ENCODE results near the gene KCNK6. TPM values are rescaled to one million over a fixed set of nuclear protein-coding genes. Genes with fewer than 3 reads are reported as not detected.

Gene KCNK6
- total RNA-seq, 1 experiment from 2014 or later, result 6.5 TPM

DNA sequence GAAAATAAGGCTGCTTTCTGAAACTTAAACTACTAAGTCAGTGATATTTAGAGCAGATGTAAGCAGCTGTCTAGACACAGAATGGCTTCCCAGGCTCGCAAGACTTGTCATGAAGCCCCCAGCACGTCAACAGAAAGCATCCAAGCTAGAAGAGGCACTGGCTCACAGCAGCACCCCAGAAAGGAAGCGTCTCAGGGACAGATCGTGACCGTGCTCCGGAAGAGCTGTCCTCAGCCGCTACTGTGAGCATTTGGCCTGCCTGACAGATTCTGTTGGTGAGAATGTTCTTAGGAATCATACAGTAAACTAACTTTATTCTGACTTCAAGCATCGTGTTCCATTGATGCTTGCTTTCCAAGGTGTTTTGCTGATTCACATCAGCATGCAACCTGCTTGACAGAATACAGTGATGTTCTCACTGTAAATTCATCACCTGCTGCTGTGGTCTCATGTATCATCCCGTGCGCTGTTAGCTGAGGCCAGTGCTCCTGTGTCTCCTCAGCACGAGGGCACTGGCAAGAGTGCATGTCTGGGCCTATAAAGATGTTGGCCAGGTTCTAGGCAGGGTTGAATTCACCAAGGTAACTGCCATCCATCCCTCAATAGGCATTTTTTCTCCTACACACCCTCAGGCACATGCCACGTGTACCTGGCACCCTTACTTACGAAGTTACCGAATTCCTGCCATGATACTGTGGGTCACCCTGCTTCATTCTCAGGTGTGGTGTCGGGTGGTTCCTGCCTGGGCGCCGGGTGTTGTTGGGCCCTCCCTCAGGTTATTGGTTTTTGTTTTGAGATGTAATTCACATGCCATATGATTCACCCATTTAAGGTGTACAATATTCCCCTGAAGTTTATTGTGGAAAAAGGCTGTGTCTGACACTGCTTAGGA, 39.4 kb upstream of the KCNK6 start:
- Mint-ChIP-seq H3K27me3 (ENCODE audit: low read depth) (no peaks in the 10 kb centered on the region), H3K36me3 (ENCODE audit: insufficient read depth in 1 of 3, low read depth in 3 of 3) (peaks cover 9 to 34% (median 27%) of the 10 kb centered on the region in 3 experiments; a peak in 6 of 7 replicates), H3K27ac (peak overlapping the region; percentile 52 to 80 (median 63); a peak in 5 of 7 replicates), H3K4me1 (peaks cover 6 to 11% of the 10 kb centered on the region in 2 experiments; a peak in 2 of 4 replicates), H3K4me3 (no peak overlapping the region), H3K9me3 (no peaks in the 10 kb centered on the region)
- no peak overlapping the region for H2BK20ac ChIP-seq (ENCODE audit: low read depth, low read length, poor library complexity, severe bottlenecking)
- H3K4me2 ChIP-seq (ENCODE audit: insufficient read depth, insufficient read length, low read length), result no peak overlapping the region
- H3K14ac ChIP-seq (ENCODE audit: insufficient read depth, low read length), result no peak overlapping the region
- H3T11ph ChIP-seq (ENCODE audit: low read length), result no peak overlapping the region
- no peaks in the 10 kb centered on the region for H3K4me1 ChIP-seq (ENCODE audit: insufficient read depth, low read length)
- H3K27ac ChIP-seq (ENCODE audit: insufficient read length, low read depth, low read length), result no peak overlapping the region
- TF ChIP-seq, protein P1, sequence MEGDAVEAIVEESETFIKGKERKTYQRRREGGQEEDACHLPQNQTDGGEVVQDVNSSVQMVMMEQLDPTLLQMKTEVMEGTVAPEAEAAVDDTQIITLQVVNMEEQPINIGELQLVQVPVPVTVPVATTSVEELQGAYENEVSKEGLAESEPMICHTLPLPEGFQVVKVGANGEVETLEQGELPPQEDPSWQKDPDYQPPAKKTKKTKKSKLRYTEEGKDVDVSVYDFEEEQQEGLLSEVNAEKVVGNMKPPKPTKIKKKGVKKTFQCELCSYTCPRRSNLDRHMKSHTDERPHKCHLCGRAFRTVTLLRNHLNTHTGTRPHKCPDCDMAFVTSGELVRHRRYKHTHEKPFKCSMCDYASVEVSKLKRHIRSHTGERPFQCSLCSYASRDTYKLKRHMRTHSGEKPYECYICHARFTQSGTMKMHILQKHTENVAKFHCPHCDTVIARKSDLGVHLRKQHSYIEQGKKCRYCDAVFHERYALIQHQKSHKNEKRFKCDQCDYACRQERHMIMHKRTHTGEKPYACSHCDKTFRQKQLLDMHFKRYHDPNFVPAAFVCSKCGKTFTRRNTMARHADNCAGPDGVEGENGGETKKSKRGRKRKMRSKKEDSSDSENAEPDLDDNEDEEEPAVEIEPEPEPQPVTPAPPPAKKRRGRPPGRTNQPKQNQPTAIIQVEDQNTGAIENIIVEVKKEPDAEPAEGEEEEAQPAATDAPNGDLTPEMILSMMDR (conservative IDR thresholded peaks at IDR 0.05), result no peak
- H3K23ac ChIP-seq (ENCODE audit: insufficient read length, low read depth, low read length), result no peak overlapping the region
- DNase-seq, result no peak
- H3K79me2 ChIP-seq (ENCODE audit: insufficient read depth, low read length), result peaks cover 16% of the 10 kb centered on the region; the same call in 1 of the 2 replicates
- H4K91ac ChIP-seq (ENCODE audit: insufficient read length, low read depth, low read length), result no peak overlapping the region
- no peak overlapping the region for H2BK12ac ChIP-seq (ENCODE audit: insufficient read length, low read depth, low read length)
- no peak overlapping the region for H2AK5ac ChIP-seq (ENCODE audit: insufficient read length, low read length)
- H3K9me3 ChIP-seq (ENCODE audit: control insufficient read depth, low read depth, low read length), result no peaks in the 10 kb centered on the region
- no peak overlapping the region for H2BK15ac ChIP-seq (ENCODE audit: low read depth, low read length)
- H3K79me1 ChIP-seq (ENCODE audit: insufficient read depth, low read depth, low read length, poor library complexity, severe bottlenecking), result peaks cover 6% of the 10 kb centered on the region
- no peaks in the 10 kb centered on the region for H3K23me2 ChIP-seq (ENCODE audit: insufficient read length, low read depth, low read length, poor library complexity, severe bottlenecking)
- H2AFZ ChIP-seq (ENCODE audit: low read length), result no peak overlapping the region
- no peak overlapping the region for H4K5ac ChIP-seq (ENCODE audit: insufficient read length, low read depth, low read length)
- no CpG with 5 or more reads among the region's 17 CpGs for WGBS (ENCODE audit: extremely low coverage, insufficient read length, low lambda C conversion rate)
- H2BK120ac ChIP-seq (ENCODE audit: low read depth, low read length, poor library complexity, severe bottlenecking), result no peak overlapping the region
- no peak overlapping the region for H3K9ac ChIP-seq (ENCODE audit: extremely low read depth, insufficient read length, low read length)
- H2BK5ac ChIP-seq (ENCODE audit: insufficient read length, low read length), result no peak overlapping the region
- H3K56ac ChIP-seq (ENCODE audit: insufficient read length, low read depth, low read length), result no peak overlapping the region
- H4K20me1 ChIP-seq (ENCODE audit: control insufficient read depth, insufficient read depth, insufficient read length), result no peaks in the 10 kb centered on the region
- no peaks in the 10 kb centered on the region for H3K27me3 ChIP-seq (ENCODE audit: insufficient read depth, low read length)
- H3K4ac ChIP-seq (ENCODE audit: low read depth, low read length), result no peak overlapping the region
- no peak overlapping the region for H3K18ac ChIP-seq (ENCODE audit: insufficient read length, low read depth, low read length)
- no peak overlapping the region for H4K8ac ChIP-seq (replicated peaks; ENCODE audit: insufficient read length, low read depth, low read length)

Data from H9 (cell line).